Measurements from ENCODE around the gene ITGB5. TPM values are rescaled to one million over a fixed set of nuclear protein-coding genes. Genes with fewer than 3 reads are reported as not detected.
A peak's percentile ranks its signal among the peaks of the same experiment; 100 is the strongest.
"Not testable (repeated sequence)": the region's sequence is repeated elsewhere in the genome, so short reads cannot be mapped to it uniquely, and the experiment has no call there.

ITGB5 gene
- total RNA-seq, 2 experiments from 2014 or later, result 0.52 to 1.5 TPM

- H3K4me1 Mint-ChIP-seq (ENCODE audit: low read depth), result no peaks in the 10 kb centered on the region
- POLR2A ChIA-PET, result no interaction called here
- no peak overlapping the region for H3K27ac Mint-ChIP-seq
- peaks cover 4% of the 10 kb centered on the region for H3K27me3 Mint-ChIP-seq
- CTCF ChIA-PET, result interaction anchor here (1.8 kb wide), 1 partner anchor 39 kb away, joined by 4 read pairs; no protein-coding TSS in a partner anchor
- no peak overlapping the region for H3K4me3 Mint-ChIP-seq
- intact Hi-C loops (cut with micrococcal nuclease), result no loop called here
- no peaks in the 10 kb centered on the region for H3K36me3 Mint-ChIP-seq
- H3K9me3 Mint-ChIP-seq, result no peaks in the 10 kb centered on the region
- no peak for DNase-seq
These were observed 87.5 kb downstream of the ITGB5 start for GRCh38 chr3:124799676-124800075.

- POLR2A ChIA-PET, result no interaction called here
These were observed 89.7 kb downstream of the ITGB5 start for GRCh38 chr3:124797426-124797945.

GRCh38 chr3:124796477-124796876 lies 90.7 kb downstream of the ITGB5 start:
- no peak for DNase-seq
- no peaks in the 10 kb centered on the region for H3K27me3 Mint-ChIP-seq
- ChIA-PET POLR2A (no interaction called here), CTCF (interaction anchor here (1.6 kb wide), 1 partner anchor 105 kb away, joined by 4 read pairs; no protein-coding TSS in a partner anchor)
- peaks cover under 1% of the 10 kb centered on the region for H3K4me1 Mint-ChIP-seq (ENCODE audit: low read depth)
- H3K36me3 Mint-ChIP-seq, result no peaks in the 10 kb centered on the region
- H3K4me3 Mint-ChIP-seq, result no peak overlapping the region
- H3K9me3 Mint-ChIP-seq, result no peaks in the 10 kb centered on the region
- intact Hi-C loops (cut with micrococcal nuclease), result no loop called here
- no peak overlapping the region for H3K27ac Mint-ChIP-seq

More at GRCh38 chr3:124797426-124797945, 89.7 kb downstream of the ITGB5 start:
- no peak for DNase-seq
- H3K4me3 Mint-ChIP-seq, result no peak overlapping the region
- H3K4me1 Mint-ChIP-seq (ENCODE audit: low read depth), result no peaks in the 10 kb centered on the region
- H3K27ac Mint-ChIP-seq, result no peak overlapping the region
- H3K27me3 Mint-ChIP-seq, result peaks cover 1% of the 10 kb centered on the region
- CTCF ChIA-PET, result interaction anchor here (1.6 kb wide), 1 partner anchor 104 kb away, joined by 4 read pairs; no protein-coding TSS in a partner anchor
- no peaks in the 10 kb centered on the region for H3K9me3 Mint-ChIP-seq
- H3K36me3 Mint-ChIP-seq, result no peaks in the 10 kb centered on the region
- intact Hi-C loops (cut with micrococcal nuclease), result no loop called here

- ChIA-PET POLR2A (no interaction called here), CTCF (no interaction called here)
- Mint-ChIP-seq H3K4me3 (no peak overlapping the region), H3K4me1 (ENCODE audit: low read depth) (peaks cover 2% of the 10 kb centered on the region), H3K36me3 (no peaks in the 10 kb centered on the region), H3K27me3 (no peaks in the 10 kb centered on the region), H3K27ac (no peak overlapping the region), H3K9me3 (no peaks in the 10 kb centered on the region)
- DNase-seq, result no peak
- intact Hi-C loops (cut with micrococcal nuclease), result no loop called here
These were observed 94.0 kb downstream of the ITGB5 start for GRCh38 chr3:124793054-124793739.

GRCh38 chr3:124792341-124793040 lies 94.7 kb downstream of the ITGB5 start:
- CTCF ChIA-PET, result no interaction called here
- H3K4me3 Mint-ChIP-seq, result no peak overlapping the region
- H3K9me3 Mint-ChIP-seq, result no peaks in the 10 kb centered on the region
- H3K27ac Mint-ChIP-seq, result no peak overlapping the region
- H3K27me3 Mint-ChIP-seq, result no peaks in the 10 kb centered on the region
- no peaks in the 10 kb centered on the region for H3K36me3 Mint-ChIP-seq
- peaks cover 2% of the 10 kb centered on the region for H3K4me1 Mint-ChIP-seq (ENCODE audit: low read depth)
- no peak for DNase-seq
- intact Hi-C loops (cut with micrococcal nuclease), result no loop called here
- POLR2A ChIA-PET, result no interaction called here

- intact Hi-C loops (cut with micrococcal nuclease), result no loop called here
- DNase-seq, result peak; percentile 17
- ChIA-PET POLR2A (no interaction called here), CTCF (interaction anchor here (0.9 kb wide), 1 partner anchor 110 kb away, joined by 5 read pairs; no protein-coding TSS in a partner anchor)
- Mint-ChIP-seq H3K27me3 (no peaks in the 10 kb centered on the region), H3K4me1 (ENCODE audit: low read depth) (peaks cover 2% of the 10 kb centered on the region), H3K9me3 (no peaks in the 10 kb centered on the region), H3K36me3 (no peaks in the 10 kb centered on the region), H3K4me3 (no peak overlapping the region), H3K27ac (no peak overlapping the region)
These were observed 95.5 kb downstream of the ITGB5 start for GRCh38 chr3:124791639-124792151.

GRCh38 chr3:124791142-124791541 lies 96.0 kb downstream of the ITGB5 start:
- DNase-seq, result no peak

GRCh38 chr3:124789103-124789502 lies 98.1 kb downstream of the ITGB5 start:
- H3K27ac Mint-ChIP-seq; H3K27me3 Mint-ChIP-seq; intact Hi-C loops (cut with micrococcal nuclease); H3K9me3 Mint-ChIP-seq; H3K4me3 Mint-ChIP-seq; CTCF ChIA-PET; DNase-seq; H3K4me1 Mint-ChIP-seq (ENCODE audit: low read depth); H3K36me3 Mint-ChIP-seq: not testable (repeated sequence)
- POLR2A ChIA-PET, result interaction anchor here (0.5 kb wide), 1 partner anchor 28 kb away, joined by 3 read pairs; no protein-coding TSS in a partner anchor

More at GRCh38 chr3:124791142-124791541, 96.0 kb downstream of the ITGB5 start:
- intact Hi-C loops (cut with micrococcal nuclease), result no loop called here
- Mint-ChIP-seq H3K27me3 (no peaks in the 10 kb centered on the region), H3K27ac (no peak overlapping the region), H3K4me3 (no peak overlapping the region), H3K4me1 (ENCODE audit: low read depth) (peaks cover 2% of the 10 kb centered on the region), H3K36me3 (no peaks in the 10 kb centered on the region), H3K9me3 (no peaks in the 10 kb centered on the region)
- ChIA-PET CTCF (interaction anchor here (0.9 kb wide), 1 partner anchor 110 kb away, joined by 5 read pairs; no protein-coding TSS in a partner anchor), POLR2A (no interaction called here)

GRCh38 chr3:124788254-124788745 lies 98.9 kb downstream of the ITGB5 start:
- H3K4me3 Mint-ChIP-seq, result no peak overlapping the region
- no peak for DNase-seq
- no peaks in the 10 kb centered on the region for H3K27me3 Mint-ChIP-seq
- H3K4me1 Mint-ChIP-seq (ENCODE audit: low read depth), result peaks cover 2% of the 10 kb centered on the region
- intact Hi-C loops (cut with micrococcal nuclease), result no loop called here
- ChIA-PET CTCF (interaction anchor here (2.6 to 5.6 kb wide), 2 partner anchors 28 to 113 kb away, joined by 29 to 31 read pairs; no protein-coding TSS in a partner anchor), POLR2A (interaction anchor here (0.5 kb wide), 1 partner anchor 28 kb away, joined by 3 read pairs; no protein-coding TSS in a partner anchor)
- no peaks in the 10 kb centered on the region for H3K9me3 Mint-ChIP-seq
- H3K27ac Mint-ChIP-seq, result no peak overlapping the region
- H3K36me3 Mint-ChIP-seq, result no peaks in the 10 kb centered on the region

GRCh38 chr3:124787476-124788195 lies 99.5 kb downstream of the ITGB5 start:
- H3K4me1 Mint-ChIP-seq (ENCODE audit: low read depth), result peaks cover 2% of the 10 kb centered on the region
- H3K27ac Mint-ChIP-seq, result no peak overlapping the region
- ChIA-PET CTCF (interaction anchor here (1.4 to 5.6 kb wide), 3 partner anchors 27 to 114 kb away, joined by 5 to 31 read pairs (median 29); no protein-coding TSS in a partner anchor), POLR2A (no interaction called here)
- H3K36me3 Mint-ChIP-seq, result no peaks in the 10 kb centered on the region
- intact Hi-C loops (cut with micrococcal nuclease), result no loop called here
- no peaks in the 10 kb centered on the region for H3K9me3 Mint-ChIP-seq
- no peak for DNase-seq
- no peak overlapping the region for H3K4me3 Mint-ChIP-seq
- H3K27me3 Mint-ChIP-seq, result no peaks in the 10 kb centered on the region

GRCh38 chr3:124786511-124787241 lies 100.5 kb downstream of the ITGB5 start:
- no peak overlapping the region for H3K27ac Mint-ChIP-seq
- H3K27me3 Mint-ChIP-seq, result no peaks in the 10 kb centered on the region
- H3K9me3 Mint-ChIP-seq, result no peaks in the 10 kb centered on the region
- CTCF ChIA-PET, result interaction anchor here (0.6 to 5.6 kb wide), 7 partner anchors 9 to 115 kb away, joined by 3 to 31 read pairs (median 5); no protein-coding TSS in a partner anchor
- no peak for DNase-seq
- H3K4me1 Mint-ChIP-seq (ENCODE audit: low read depth), result peaks cover 2% of the 10 kb centered on the region
- POLR2A ChIA-PET, result interaction anchor here (0.8 kb wide), 1 partner anchor 114 kb away, joined by 3 read pairs; no protein-coding TSS in a partner anchor
- intact Hi-C loops (cut with micrococcal nuclease), result no loop called here
- H3K4me3 Mint-ChIP-seq, result no peak overlapping the region
- no peaks in the 10 kb centered on the region for H3K36me3 Mint-ChIP-seq

Data from activated CD4-positive, alpha-beta memory T cell treated with anti-CD3 and anti-CD28 coated beads for 36 hours (primary cell).